NCI-H1417 treated with DMSO at 0.1 percent for 48 hours (cell line): Measurements from ENCODE around the gene DEFB112.

Experiments used
- DNase-seq: peaks from one replicate; lab custom pipeline; 2025; lab: John Stamatoyannopoulos, UW

DEFB112 gene

DNA sequence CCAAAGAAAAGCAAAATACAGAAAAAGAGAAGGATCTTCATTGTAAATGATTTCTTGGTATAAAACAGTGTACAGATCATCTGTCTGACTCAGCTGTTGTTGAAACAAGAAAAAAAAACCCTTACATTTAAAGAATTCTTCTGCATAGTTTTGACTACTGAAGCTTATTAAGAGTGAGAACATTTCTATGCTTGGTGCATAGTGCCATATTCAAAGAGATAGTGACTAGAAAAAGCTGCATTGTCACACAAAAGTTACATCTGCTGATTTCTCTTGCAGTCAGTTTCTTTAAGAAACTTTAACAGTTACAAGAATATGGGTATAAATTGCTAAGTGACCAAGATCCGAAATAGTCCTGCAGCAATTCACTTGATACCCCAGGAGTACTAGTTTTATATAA is at the start of gene DEFB112:
DEFB112 (minus strand) TSS at position 101 of the 400 bp plus-strand sequence; CDS start at position 41, 60 bp downstream.
- no peak for DNase-seq

DNA sequence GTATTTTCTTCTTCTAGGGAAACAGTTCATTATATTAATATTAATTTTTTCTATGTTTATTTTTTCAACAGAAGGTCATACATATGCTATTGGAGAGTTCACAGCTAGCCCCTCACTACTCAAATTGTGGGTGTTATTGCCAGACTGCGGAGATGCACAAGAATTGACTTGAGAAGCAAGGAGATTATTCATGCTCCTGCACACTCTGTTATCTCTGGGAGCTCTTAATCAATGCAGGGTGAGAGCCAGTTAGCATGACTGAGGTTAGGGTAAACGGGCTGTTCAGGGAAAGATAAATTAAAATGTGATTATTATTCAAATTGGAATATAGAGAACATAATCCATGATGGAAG is 48.9 kb upstream of the DEFB112 start:
- no peak for DNase-seq

DNA sequence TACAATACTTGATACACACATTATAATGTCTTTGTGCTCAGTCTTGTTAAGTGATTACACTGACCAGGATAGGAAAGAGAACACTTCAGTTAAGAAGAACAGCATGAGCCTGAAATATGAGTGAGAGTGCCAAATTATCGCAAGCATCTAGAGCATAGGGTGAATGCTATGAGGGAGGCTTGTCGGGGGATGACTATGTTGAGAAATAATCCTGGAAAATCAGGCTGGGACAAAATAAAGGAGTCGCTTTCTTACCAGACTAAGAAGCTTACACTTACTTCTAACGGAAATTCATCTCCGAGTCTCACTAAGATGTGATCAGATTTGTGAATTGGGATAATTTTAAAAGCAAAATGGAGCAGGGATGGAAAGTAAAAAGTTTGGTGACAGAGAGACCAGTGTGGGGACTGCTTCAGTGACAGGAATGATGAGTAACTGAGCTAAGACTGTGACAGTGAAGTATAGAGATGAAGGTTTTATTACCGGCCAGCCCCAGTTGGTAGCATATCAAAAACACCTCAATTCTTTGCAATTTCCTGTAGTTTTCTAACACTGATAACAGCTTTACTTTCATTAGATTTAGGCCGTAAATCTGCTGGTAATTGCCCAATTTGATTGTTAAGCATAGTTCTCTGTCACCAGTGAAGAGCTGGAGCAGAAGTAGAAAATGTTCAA is 48.4 kb upstream of the DEFB112 start:
- no peak for DNase-seq

- DNase-seq, result no peak
These were observed 46.6 kb upstream of the DEFB112 start for GRCh38 chr6:50096296-50096695.

GRCh38 chr6:50093938-50094272 is 44.2 kb upstream of the DEFB112 start:
- no peak for DNase-seq

GRCh38 chr6:50093116-50093937 is 43.6 kb upstream of the DEFB112 start:
- DNase-seq, result no peak

GRCh38 chr6:50091641-50092040 is 41.9 kb upstream of the DEFB112 start:
- no peak for DNase-seq

DNA sequence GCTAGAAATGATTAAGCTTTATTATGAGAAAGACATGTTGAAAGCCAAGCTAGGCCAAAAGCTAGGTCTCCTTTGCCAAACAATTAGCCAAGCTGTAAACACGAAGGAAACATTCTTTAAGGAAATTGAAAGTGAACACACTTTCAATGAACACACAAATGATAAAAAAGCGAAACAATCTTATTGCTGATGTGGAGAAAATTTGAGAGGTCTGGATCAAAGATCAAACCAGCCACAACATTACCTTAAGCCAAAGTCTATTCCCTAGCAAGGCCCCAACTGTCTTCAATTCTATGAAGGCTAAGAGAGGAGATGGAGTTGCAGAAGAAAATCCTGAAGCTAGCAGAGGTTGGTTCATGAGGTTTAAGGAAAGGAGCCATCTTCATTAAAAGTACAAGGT is 40.2 kb upstream of the DEFB112 start:
- DNase-seq, result no peak

DNA sequence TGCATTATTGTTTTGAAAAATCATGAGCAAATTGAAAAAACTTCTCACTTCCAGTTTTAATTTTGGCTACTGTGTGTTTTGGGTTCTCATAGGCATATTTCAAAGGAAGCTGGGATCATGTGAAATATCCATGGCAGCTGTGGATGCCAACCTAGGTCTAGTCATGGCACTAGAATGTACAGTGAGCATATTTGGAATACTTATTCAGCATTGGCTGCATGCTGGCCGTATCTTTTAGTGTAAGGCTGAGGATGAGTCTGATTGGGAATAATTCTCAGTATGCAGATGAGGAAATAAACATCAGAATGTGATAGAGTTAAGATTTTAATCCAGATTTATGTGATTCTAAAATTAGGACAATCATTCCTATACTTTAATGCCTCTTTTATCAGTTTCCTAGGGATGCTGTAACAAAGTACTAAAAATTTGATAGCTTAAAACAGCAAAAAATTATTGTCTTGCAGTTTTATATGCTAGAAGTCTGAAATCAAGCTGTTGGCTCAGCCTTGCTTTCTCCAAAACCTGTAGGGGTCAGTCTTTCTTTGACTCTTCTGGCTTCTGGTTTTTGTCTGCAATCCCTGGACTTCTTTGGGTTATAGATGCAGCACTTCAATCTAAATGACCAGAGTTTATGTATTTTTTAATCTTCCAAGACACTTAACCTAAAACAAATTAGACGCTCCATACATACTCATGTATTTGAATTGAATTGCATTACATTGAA is 37.7 kb upstream of the DEFB112 start:
- no peak for DNase-seq

DNA sequence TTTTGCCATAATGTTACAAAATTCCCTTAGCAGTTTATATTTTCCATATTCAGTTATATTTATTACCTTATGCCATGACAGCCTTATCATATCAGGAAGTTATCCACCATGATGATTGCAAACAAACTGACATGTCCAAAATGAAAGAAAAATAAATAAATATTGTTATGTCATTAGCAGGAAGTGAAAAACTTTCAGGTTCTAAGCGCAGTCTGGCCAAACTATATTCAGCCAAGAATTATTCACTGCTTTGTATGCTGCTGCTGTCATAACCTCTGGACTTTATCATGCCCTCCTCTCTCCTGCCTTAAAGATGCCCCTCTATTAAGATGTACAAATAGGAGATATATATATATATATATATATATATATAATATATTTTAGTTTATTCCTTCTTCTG is 27.7 kb upstream of the DEFB112 start:
- DNase-seq, result no peak

GRCh38 chr6:50076431-50076830 is 26.7 kb upstream of the DEFB112 start:
- DNase-seq, result no peak

DNA sequence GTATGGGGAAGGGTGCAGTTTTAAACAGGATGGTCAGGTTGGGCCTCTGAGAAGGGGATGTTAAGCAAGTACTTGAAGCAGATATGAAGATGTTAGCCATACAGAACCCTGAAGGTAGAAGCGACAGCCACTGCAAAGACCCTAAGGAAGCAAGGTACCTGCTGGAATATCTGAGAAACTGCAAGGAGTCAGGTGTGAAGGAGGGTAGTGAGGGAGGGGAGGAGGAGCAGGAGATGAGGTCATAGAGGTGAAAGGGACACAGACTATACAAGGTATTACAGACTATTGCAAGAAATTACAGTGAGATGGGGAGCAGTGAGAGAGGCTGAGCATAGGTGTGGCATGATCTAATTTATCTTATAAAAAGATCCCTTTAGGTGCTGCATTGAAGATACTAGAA is 22.2 kb upstream of the DEFB112 start:
- DNase-seq, result no peak

DNA sequence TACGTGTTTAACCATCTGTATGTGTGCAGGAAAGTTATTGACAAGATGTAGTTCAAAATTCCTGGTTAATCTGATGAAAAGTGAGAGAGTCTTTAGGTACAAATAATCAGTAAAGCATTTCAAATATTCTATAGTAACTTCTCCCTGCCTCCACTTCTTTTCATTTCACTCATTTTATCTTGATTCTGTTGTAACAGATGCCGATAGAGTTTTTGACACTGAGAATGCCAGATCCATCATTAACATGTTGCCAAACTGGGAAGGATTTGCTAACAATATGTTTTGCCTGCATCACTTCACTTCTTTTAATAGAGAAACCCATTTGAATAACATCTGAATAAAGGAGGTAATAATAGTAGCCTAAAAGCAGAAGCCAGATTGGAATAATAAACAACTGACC is 20.4 kb upstream of the DEFB112 start:
- DNase-seq, result no peak

GRCh38 chr6:50062051-50062450 is 12.3 kb upstream of the DEFB112 start:
- DNase-seq, result no peak

DNA sequence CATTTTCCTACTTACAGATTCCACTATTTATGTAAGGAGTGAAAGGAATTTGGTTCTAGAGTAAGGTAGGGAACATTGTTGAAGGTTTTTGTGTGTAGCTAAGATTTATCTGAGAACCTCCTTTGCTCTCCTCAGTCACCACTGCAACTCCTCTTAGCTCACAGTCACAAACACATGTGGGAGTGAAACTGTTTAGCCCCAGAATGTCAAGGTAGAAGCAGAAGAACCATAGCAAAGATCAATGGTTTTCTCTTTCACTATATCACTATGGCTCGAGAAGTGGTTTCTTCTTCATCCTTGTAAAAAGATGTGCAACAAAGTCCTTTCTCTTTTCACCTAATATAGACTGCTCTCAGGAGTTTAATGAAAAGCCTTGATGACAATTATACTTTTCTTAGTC is 6.5 kb upstream of the DEFB112 start:
- DNase-seq, result no peak

DNA sequence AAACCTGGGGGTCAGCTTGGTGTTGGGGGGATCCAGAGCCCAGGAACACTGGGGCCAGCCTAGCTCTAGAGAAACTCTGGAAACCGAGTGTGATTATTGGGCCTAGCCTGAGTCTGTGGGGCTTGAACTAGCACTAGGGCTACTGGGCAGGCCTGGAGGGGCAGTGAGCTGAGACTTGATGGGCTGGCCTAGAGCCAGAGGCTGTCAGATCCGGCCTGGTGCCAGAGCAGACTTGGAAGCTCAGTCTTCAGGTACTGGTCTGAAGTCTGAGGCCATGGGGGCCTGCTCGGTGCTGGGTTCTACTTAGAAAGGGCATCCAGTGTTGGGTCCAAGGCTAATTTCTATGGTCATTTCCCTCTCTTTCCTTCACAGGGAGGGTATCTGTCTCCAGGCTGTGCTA is 2.7 kb downstream of the DEFB112 start:
- DNase-seq, result no peak

GRCh38 chr6:50030777-50031562 is 18.8 kb downstream of the DEFB112 start:
- DNase-seq, result no peak

DNA sequence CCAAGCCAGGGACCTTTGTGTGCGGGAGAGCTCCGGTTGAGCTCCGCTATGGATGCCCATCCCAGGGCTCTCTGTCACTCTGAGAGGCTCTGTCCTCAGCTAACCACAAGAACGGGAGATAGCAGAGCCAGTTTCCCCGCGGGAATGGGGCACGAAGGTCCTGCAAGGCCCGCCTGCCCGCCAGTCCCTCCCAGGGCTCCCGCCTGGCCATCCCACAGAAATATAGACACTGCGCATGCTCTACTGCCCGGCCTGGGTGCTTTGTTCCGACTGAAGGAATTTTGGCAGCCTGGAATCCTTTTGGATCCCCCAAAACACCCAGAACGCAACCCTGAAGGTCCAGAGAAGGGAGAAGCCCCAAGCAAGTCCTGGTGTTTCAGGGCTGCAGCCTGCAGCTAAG is 19.4 kb downstream of the DEFB112 start:
- DNase-seq, result no peak

GRCh38 chr6:50025258-50025657 is 24.5 kb downstream of the DEFB112 start:
- no peak for DNase-seq

GRCh38 chr6:50021894-50022293 is 27.8 kb downstream of the DEFB112 start, which contains the start of gene DEFB110:
TSS of gene DEFB110 (minus strand) at chr6:50021994. CDS start at chr6:50021935, 59 bp downstream.
- no peak for DNase-seq

DNA sequence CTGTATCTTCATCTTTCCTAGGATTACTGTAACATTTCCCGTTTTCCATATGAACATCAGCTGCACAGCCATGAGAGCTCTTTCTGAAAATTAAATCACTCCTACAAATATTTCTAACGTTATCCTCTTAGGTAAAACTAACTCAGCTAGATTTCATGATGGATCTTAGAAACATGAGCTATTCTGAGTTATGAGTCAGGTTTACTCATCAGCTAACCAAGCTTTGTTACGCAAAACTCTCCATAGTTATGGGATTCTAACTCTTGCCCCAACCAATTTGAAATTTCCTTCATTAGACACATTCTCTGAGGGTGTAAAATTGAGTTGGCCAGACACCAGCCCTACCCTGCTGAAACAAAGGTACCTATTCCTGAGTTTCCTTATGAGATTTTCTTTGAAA is 41.9 kb downstream of the DEFB112 start:
- no peak for DNase-seq

DNA sequence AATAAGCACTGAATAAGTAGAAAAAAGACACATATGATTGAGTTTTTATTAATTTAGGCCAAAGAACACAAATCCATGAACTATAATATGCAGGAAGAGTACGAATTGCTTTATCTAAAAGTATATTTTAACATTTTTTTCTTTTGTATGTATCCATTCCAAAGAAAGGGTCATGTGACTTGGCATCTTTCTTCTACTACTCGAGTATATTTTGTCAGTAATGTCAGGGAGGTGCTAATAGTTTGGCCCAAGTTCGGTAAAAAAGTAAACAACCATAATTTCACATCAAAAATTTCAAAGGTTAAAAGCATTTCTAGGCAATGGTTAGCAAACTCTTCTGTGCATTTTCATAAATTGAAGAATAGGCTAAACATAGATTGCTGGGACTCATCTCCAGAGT is 46.6 kb downstream of the DEFB112 start:
- no peak for DNase-seq
